HG02623 (cell line): ENCODE results near the gene UBA1.

Experiments
- ATAC-seq: cut with Tn5 transposase; IDR thresholded peaks from one replicate; pipeline ENCODE4 v1.9.1; 2021; ENCODE audit warnings: moderate library complexity; ENCODE audit not compliant: unreplicated experiment

UBA1 gene

GRCh38 chrX:47169726-47170515 lies 23.7 kb upstream of the UBA1 start:
- ATAC-seq: no peak

GRCh38 chrX:47170861-47171692 lies 22.6 kb upstream of the UBA1 start:
- ATAC-seq: no peak

GRCh38 chrX:47171996-47172395 lies 21.6 kb upstream of the UBA1 start:
- ATAC-seq: no peak

DNA sequence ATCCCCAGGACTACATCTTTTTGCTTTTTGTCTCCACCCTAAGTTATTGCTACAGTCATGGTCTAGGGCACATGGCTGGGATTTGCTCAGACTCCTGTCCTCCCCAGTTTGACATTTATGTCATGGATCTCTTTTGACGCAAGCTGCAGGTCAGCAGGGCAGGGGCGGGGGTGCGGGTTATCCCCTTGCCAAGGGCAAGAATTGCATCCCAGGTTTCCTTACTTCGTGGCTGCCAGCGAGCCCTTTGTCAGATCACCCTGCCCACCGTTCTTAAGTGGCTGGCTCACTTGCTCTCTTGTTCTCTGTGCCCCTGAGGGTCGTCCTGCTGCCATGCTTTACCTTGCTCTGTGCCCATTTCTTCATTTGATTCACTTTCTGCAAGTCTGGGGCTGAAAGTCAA lies 21.1 kb upstream of the UBA1 start:
- ATAC-seq: no peak

- no peak for ATAC-seq
Observed at GRCh38 chrX:47172971-47173792, 20.4 kb upstream of the UBA1 start.

- ATAC-seq: no peak
Observed at GRCh38 chrX:47174376-47174775, 19.3 kb upstream of the UBA1 start.

DNA sequence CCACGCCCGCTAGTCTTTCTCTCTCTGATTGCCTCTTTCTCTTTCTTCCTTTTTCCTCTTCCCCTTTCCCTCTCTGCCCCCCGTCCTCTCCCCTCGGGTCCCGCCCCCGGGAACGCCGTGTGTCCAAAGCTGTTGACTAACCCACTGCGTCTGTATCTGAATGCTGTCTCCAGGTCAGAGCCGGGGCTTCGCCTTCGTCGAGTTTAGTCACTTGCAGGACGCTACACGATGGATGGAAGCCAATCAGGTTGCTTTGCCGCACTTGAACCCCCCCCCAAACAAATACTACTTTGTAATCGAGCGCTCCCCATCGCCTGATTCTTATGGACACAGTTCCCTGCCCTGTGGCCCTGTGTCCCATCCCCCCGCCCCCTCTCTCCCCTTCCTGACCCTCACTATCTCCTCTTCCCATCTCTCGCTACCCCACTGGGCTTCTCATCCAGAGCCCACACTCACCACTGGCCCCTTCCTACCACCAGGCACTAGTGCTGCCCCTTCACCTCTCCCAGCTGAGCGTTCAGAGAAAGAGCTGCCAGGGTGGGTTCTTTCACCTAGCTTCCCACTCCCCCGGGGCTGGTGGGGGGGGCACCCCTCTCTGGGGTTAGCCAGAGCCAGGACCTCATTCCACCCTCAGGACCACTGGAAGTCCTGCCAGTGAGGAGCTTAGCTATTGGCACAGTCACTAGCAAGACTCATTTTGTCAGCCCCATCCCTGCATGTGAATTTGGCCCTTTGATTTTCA lies 18.6 kb upstream of the UBA1 start:
- no peak for ATAC-seq

GRCh38 chrX:47175588-47175980 lies 18.0 kb upstream of the UBA1 start:
- no peak for ATAC-seq

GRCh38 chrX:47176101-47176740 lies 17.4 kb upstream of the UBA1 start:
- ATAC-seq: no peak

GRCh38 chrX:47177079-47177478 lies 16.6 kb upstream of the UBA1 start:
- no peak for ATAC-seq

DNA sequence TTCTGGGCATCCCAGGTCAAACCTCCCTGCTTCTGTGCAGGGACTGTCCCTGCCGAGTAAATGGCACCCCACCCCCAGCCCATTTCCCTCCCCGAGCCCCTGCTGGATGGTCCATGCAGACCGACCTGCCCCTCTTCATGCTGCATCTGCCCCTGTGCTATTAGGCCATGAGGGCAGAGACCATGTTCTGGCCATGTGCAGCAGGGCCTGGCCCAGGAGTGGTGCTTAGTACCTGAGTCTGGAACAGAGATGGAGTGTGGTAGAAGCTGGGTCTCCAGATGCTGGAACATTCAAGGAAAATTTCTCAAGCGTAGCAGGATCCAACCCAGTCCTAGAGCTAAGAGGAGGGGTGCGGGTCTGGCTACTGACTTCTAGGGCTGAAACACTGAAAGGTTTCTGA lies 15.3 kb upstream of the UBA1 start:
- no peak for ATAC-seq

GRCh38 chrX:47179221-47179927 lies 14.3 kb upstream of the UBA1 start:
- ATAC-seq: no peak

GRCh38 chrX:47179928-47180255 lies 13.7 kb upstream of the UBA1 start:
- ATAC-seq: no peak

DNA sequence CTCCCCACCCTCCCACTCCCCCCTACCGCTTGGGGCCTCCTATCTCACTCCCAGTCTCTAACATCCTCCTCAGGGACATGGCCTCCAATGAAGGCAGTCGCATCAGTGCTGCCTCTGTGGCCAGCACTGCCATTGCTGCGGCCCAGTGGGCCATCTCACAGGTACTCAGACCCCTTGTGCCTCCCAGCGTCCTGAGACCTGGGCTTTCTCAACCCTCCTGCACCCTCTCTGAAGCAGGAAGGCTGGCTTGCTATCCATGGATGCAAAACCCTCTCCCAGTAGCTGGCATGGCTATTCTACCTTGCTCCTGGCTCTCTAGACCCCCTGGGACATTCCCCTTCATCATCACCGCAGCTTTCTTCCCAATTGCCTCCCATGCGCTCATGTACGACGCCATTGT lies 13.3 kb upstream of the UBA1 start:
- ATAC-seq: no peak

GRCh38 chrX:47181301-47181700 lies 12.3 kb upstream of the UBA1 start:
- ATAC-seq: no peak

DNA sequence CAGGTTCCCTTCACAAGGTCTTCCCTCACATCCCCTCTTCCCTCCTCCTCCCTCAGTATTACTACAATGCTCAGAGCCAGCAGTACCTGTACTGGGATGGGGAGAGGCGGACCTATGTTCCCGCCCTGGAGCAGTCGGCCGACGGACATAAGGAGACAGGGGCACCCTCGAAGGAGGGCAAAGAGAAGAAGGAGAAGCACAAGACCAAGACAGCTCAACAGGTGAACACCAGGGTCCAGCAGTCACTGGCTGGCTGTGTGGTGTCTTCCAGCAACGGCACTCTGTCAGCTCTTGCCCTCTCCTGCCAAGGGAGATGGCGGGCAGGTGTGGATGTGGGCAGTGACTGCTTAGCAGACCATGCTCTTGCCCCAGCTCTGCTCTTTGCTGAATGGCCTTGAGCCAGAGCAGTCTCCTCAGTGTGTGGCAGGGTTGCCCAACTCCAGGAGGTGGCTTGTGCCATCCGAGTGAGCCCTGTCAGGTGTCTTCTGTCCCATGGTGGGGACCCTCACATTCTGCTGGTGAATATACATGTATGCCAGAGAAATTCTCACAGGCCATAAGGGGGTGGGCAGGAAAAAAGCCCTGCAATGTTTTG lies 11.4 kb upstream of the UBA1 start:
- ATAC-seq: no peak

DNA sequence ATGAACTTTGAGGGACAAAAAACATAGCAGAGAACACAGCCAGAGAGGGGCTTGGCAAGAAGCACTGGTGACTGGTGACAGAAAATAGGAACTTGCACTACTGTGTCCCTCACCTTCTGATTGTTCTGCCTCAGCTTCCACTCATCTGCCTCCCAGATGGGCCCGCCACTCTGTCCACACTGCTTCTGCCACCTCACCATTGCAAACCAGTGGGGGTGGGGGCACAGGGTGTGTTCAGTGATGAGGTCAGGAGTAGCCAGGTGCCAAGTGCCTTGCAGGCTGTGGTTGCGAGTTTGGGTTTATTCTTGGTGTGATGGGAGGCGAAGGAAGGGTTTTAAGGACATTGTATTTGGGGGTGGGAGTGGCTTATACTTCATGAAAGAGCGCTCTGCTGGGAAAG lies 9.1 kb upstream of the UBA1 start:
- no peak for ATAC-seq

DNA sequence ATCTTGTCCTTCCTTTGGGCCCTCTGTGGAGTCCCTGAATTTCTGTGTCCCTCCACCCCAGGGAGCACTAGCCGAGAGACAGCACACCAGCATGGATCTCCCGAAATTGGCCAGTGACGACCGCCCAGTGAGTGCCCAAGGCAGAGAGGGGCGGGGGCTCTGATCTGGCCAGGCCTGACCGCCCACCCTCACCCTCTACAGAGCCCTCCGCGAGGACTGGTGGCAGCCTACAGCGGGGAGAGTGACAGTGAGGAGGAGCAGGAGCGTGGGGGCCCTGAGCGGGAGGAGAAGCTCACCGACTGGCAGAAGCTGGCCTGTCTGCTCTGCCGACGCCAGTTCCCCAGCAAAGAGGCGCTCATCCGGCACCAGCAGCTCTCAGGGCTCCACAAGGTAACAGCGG lies 8.4 kb upstream of the UBA1 start:
- no peak for ATAC-seq

DNA sequence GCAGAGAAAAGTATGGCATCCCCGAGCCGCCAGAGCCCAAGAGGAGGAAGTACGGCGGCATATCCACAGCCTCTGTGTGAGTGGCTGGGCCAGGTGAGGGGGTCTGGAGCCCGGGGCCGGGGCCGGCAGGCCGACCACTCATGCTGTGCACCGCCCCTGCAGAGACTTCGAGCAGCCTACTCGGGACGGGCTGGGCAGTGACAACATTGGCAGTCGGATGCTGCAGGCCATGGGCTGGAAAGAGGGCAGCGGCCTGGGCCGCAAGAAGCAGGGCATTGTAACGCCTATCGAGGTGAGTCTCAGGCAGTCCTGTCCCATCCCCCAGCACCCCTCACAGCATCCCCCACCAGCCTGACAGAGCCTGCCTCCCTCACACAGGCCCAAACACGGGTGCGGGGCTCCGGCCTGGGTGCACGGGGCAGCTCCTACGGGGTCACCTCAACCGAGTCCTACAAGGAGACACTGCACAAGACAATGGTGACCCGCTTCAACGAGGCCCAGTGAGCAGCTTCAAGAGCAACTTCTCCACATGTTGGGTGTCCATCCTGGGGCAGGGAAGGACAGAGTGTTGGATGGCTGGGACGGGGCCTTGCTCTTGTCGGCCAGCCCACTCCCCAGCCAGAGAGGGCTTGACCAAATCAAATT lies 7.4 kb upstream of the UBA1 start:
- no peak for ATAC-seq
